Measurements from ENCODE around the gene SOBP. TPM values are rescaled to one million over a fixed set of nuclear protein-coding genes. Genes with fewer than 3 reads are reported as not detected.

Gene SOBP
- total RNA-seq, 1 donor: under 0.01 TPM

GRCh38 chr6:107634324-107635056 is 144.6 kb downstream of the SOBP start:
- peak in 1 of 3 donors; percentile 32 for DNase-seq (ENCODE audit: low read depth in 2 of 3, low spot score in 2 of 3)

- DNase-seq (ENCODE audit: low read depth in 2 of 3, low spot score in 2 of 3): no peak
Measured at GRCh38 chr6:107635057-107635515, 145.2 kb downstream of the SOBP start.

- no peak for DNase-seq (ENCODE audit: low read depth in 2 of 3, low spot score in 2 of 3)
Measured at GRCh38 chr6:107636486-107636885, 146.6 kb downstream of the SOBP start.

GRCh38 chr6:107637316-107638315 is 147.7 kb downstream of the SOBP start:
- no peak for DNase-seq (ENCODE audit: low read depth in 2 of 3, low spot score in 2 of 3)

- DNase-seq (ENCODE audit: low read depth in 2 of 3, low spot score in 2 of 3): no peak
Measured at GRCh38 chr6:107638493-107638892, 148.6 kb downstream of the SOBP start.

- DNase-seq (ENCODE audit: low read depth in 2 of 3, low spot score in 2 of 3): no peak
Measured at GRCh38 chr6:107639511-107639910, 149.6 kb downstream of the SOBP start.

- DNase-seq (ENCODE audit: low read depth in 2 of 3, low spot score in 2 of 3): no peak
Measured at GRCh38 chr6:107641071-107641470, 151.2 kb downstream of the SOBP start.

GRCh38 chr6:107641500-107641941 is 151.6 kb downstream of the SOBP start:
- DNase-seq (ENCODE audit: low read depth in 2 of 3, low spot score in 2 of 3): no peak

GRCh38 chr6:107642095-107642860 is 152.4 kb downstream of the SOBP start:
- DNase-seq (ENCODE audit: low read depth in 2 of 3, low spot score in 2 of 3): peak in 1 of 3 donors; percentile 21

- no peak for DNase-seq (ENCODE audit: low read depth in 2 of 3, low spot score in 2 of 3)
Measured at GRCh38 chr6:107642861-107643328, 153.0 kb downstream of the SOBP start.

GRCh38 chr6:107644513-107644912 is 154.6 kb downstream of the SOBP start:
- no peak for DNase-seq (ENCODE audit: low read depth in 2 of 3, low spot score in 2 of 3)

GRCh38 chr6:107645740-107646139 is 155.8 kb downstream of the SOBP start:
- DNase-seq (ENCODE audit: low read depth in 2 of 3, low spot score in 2 of 3): no peak

- no peak for DNase-seq (ENCODE audit: low read depth in 2 of 3, low spot score in 2 of 3)
Measured at GRCh38 chr6:107646176-107646575, 156.3 kb downstream of the SOBP start.

GRCh38 chr6:107646776-107647438 is 157.0 kb downstream of the SOBP start:
- DNase-seq (ENCODE audit: low read depth in 2 of 3, low spot score in 2 of 3): no peak

GRCh38 chr6:107647439-107647948 is 157.6 kb downstream of the SOBP start:
- no peak for DNase-seq (ENCODE audit: low read depth in 2 of 3, low spot score in 2 of 3)

- DNase-seq (ENCODE audit: low read depth in 2 of 3, low spot score in 2 of 3): no peak
Measured at GRCh38 chr6:107648983-107649382, 159.1 kb downstream of the SOBP start.

- DNase-seq (ENCODE audit: low read depth in 2 of 3, low spot score in 2 of 3): no peak
Measured at GRCh38 chr6:107652526-107653182, 162.7 kb downstream of the SOBP start.

GRCh38 chr6:107653183-107653580 is 163.3 kb downstream of the SOBP start:
- DNase-seq (ENCODE audit: low read depth in 2 of 3, low spot score in 2 of 3): no peak

GRCh38 chr6:107653861-107654394 is 164.0 kb downstream of the SOBP start:
- no peak for DNase-seq (ENCODE audit: low read depth in 2 of 3, low spot score in 2 of 3)
